Right ventricle myocardium inferior (tissue), 1 donor: ENCODE data around the gene CLCN3. TPM values are rescaled to one million over a fixed set of nuclear protein-coding genes. Genes with fewer than 3 reads are reported as not detected.
"Not testable (repeated sequence)": the region's sequence is repeated elsewhere in the genome, so short reads cannot be mapped to it uniquely, and the experiment has no call there.

Source experiments
- ATAC-seq: fragments of 200-7000 bp; cut with Tn5 transposase; one replicate; pipeline ENCODE4 v1.9.1; 2020; ENCODE audit warnings: mild to moderate bottlenecking, moderate library complexity
- DNase-seq: peaks from one replicate; pipeline ENCODE4 v3.0.0; 2021; ENCODE audit errors: missing footprints
- intact Hi-C: fragments of 100-400 bp; cut with DNase I; formaldehyde crosslinking; loops from one replicate; pipeline ENCODE4 v1.11.0; 2022
- total RNA-seq: library from RNA; stranded (reverse); fragmentation: NEBNext Ultra II Directional; extraction: Animal tissue kit (Norgen Biotek cat#: 25700); gene quantifications from one replicate; pipeline ENCODE4 v1.2.1, GENCODE V29; 2021
- donor health status: DM: no; HTN: yes; CAD: no; lungs with severe emphysema.

Gene CLCN3
- total RNA-seq, 1 donor from 2014 or later, result 58.3 TPM

DNA sequence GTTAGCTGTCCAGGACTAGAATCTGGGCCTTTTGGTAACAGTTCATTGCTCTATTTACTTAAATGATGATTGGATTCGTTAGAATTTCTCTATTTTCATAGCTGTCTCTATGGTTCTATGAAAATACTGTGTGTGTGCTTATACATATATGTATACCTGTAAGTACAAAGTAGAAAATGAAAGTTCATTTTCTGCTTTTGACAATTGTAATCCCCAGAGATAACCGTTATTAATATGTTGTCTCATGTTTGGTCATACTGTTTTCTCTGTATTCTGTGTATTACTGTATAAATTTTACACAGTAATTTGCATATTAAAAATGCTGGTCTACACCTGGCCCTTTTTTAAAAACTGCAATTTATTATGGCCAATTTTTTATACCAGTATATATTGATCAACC, 55.4 kb downstream of the CLCN3 start:
- ATAC-seq (no peak), DNase-seq (no peak)
- intact Hi-C loops, result no loop called here

DNA sequence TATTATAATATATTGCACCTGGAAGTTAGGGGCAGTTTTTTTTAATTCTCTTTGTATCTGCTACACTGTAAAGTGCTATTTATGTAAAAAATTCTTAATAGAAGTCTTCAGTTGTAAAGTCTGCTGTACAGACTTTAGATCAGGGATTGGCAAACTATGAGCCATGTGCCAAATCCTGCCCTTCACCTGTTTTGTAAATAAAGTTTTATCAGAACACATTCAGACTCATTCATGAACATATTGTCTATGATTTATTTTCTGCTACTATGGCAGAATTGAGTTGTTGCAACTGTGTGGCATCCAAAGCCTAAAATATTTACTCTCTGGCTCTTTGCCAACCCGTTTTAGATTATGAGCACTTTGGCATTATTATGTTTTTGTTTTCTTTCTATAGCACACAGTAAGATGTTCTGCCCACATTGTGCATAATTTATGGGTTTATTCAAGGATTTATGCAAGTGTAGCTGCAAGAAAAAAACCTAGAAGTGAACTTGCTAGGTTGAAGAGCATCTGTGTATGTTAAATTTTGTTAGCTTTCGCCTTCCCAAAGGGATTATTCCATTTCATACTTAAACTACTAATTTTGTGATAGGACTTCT, 56.9 kb downstream of the CLCN3 start:
- intact Hi-C loops, result no loop called here
- ATAC-seq (no peak), DNase-seq (no peak)

DNA sequence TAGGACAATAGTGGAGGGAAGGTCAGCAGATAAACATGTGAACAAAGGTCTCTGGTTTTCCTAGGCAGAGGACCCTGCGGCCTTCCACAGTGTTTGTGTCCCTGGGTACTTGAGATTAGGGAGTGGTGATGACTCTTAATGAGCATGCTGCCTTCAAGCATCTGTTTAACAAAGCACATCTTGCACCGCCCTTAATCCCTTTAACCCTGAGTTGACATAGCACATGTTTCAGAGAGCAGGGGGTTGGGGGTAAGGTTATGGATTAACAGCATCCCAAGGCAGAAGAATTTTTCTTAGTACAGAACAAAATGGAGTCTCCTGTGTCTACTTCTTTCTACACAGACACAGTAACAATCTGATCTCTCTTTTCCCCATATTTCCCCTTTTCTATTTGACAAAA, 58.1 kb downstream of the CLCN3 start:
- ATAC-seq, DNase-seq, intact Hi-C loops: not testable (repeated sequence)

- intact Hi-C loops, ATAC-seq, DNase-seq: not testable (repeated sequence)
These were observed 58.7 kb downstream of the CLCN3 start for GRCh38 chr4:169678951-169679591.

- ATAC-seq (no peak), DNase-seq (no peak)
- intact Hi-C loops, result no loop called here
These were observed 62.1 kb downstream of the CLCN3 start for GRCh38 chr4:169682372-169683047.

DNA sequence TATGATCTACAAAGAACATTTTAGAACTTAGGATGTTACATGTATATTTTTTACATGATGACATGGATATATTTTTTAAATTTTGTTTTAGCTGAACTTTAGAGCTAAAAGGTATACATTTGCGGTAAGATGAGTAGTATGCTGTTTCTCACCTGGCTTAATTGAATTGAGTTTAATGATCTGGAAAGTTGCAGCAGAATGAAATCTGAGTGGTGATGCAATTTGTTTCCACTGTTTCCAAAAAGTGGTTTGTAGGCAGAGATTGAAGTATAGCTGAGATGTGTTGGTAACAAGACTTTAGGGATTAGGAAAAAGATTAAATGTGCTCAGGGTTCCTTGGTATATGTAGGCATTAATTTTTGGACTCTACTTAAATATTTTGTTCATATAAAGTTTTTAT, 69.3 kb downstream of the CLCN3 start:
- no peak for ATAC-seq
- intact Hi-C loops, result no loop called here
- DNase-seq, result no peak

- no peak for DNase-seq
- intact Hi-C loops, result no loop called here
- ATAC-seq, result no peak
These were observed 70.4 kb downstream of the CLCN3 start for GRCh38 chr4:169690787-169691186.

DNA sequence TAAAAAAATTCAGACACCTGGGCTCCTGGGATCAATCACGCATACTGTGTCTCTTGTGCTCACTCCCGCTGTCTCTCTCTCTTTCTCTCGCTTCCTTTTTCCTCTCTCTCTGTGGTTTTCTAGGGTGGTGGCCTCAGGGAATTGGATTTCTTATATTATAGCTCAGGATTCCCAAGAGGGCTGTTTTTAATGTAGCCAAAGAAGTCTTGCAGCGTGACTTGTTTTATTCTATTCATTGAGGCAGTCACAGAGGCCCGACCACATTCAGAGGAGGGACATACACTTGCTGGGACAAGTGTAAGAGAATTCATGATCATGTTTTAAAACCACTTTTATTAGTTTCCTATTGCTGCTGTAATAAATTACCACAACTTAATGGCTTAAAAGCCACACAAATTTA, 78.0 kb downstream of the CLCN3 start:
- intact Hi-C loops, result no loop called here
- DNase-seq (no peak), ATAC-seq (no peak)

DNA sequence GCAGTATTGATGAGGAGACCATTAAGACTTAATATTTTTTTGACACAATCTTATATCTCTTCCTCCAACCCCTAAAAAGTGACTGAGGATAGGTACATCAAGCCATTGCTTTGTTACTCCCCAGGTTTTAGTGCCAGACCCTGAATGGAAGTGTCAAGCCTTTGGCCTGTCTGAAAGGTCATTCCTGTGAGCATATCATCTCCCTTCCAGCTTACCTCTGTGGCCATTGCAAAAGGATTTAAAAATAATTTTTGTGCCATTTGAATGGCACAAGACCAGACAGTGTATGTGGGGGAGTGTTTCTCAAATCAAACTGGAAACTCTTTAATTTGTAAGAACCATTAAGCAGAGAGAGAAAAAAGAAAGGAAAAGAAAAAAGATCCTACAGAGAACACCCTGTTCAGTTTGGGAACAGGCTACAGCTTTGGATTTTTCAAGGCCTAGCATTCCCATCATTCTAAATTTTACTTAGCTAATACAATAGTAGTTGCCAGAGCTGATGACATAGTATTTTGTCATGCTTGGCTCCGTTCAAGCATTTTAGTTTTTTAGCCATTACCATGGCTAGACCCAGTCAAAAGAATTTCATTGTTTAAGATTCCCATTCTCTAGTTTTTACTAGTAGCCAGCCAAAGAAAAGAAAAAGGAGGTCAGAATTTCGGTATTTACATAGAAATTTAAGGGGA, 87.7 kb downstream of the CLCN3 start:
- no peak for DNase-seq
- intact Hi-C loops, result no loop called here
- peak; percentile 26 for ATAC-seq

DNA sequence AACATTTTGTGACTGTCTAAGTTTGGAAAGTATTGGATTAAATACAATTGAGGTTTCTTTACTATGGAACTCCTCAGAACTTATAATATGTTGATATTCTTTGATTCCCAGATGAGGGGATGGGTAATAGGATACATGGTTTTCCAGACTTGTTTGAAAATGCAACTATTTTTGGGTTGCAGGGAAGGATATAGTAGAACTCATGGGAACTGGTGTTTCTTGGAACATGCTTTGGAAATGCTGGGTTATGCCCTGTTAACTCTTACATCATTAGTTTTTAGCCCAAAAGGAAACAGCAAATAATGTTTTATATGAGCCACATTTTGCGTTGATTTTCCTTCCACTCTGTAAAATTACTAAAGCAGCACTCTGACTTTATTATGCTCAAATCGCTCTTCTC, 95.4 kb downstream of the CLCN3 start:
- intact Hi-C loops, result no loop called here
- ATAC-seq (no peak), DNase-seq (no peak)

DNA sequence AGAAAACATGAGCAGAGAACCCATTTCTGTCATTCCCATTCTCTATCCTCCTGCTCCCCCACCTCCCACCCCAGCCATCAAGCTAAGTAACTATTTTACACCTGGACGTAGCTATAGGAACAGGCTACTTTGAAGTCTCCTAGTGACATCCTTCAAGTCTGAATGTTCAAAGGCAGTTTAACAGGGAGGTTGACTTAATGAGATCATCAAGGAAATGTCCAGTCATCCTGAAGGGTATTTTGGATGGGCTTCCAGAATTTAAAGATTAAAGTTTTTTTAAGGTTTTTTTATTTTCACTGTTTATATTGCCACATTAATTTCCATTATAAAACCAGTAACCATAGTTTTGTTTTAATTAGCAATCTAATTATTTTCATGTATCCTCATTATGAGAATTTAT, 96.3 kb downstream of the CLCN3 start:
- intact Hi-C loops, result no loop called here
- no peak for DNase-seq
- ATAC-seq, result no peak

DNA sequence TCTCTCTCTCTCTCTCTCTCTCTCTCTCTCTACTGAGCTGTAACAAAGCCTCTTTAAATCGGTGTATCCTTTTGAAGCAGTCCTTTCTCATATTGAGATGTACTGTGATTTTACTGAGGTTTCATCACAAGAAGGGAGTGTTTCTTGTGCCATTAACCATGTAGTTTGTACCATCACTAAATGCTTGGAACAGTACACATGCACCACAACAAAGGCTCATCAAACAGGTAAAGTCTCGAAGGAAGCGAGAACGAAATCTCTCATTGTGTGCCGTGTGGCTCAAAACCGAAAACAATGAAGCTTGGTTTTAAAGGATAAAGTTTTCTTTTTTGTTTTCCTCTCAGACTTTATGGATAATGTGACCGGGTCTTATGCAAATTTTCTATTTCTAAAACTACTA, 100.2 kb downstream of the CLCN3 start:
- ATAC-seq, result no peak
- intact Hi-C loops, result no loop called here
- DNase-seq, result no peak

DNA sequence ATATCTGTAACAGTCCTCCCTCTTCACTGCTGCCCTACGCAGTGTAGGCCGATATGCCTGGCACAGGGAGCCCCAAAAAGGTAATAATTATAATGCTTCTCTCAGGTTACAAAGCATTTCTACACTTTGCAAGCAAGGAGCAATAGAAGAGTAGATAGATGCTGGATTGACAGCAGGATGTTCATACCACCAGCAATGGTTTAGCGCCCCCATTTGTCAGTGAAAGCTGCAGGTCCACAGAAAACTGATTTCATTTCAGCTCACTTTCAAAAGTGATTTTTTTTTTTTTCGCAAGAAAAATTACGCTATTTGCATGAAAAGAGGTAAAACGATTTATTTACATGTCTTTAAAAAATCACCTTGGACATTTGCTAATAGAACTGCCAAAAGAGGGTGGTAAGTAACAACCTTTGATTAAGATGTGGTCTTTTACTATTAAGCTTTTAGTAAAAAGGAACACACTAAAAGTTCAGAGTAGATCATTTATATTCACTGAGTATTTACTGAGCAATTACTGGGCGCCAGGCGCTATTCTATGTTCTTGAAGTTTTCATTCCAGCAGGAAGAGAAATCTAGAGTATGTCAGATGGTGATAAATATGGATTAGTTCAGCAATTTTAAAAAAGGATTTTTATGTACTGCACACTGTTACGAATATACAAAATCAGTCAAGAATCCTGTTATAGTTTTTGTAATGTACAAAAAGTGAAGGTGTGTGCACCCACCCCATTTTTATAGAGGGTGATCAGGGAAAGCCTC, 103.0 kb downstream of the CLCN3 start:
- intact Hi-C loops, result no loop called here
- DNase-seq (no peak), ATAC-seq (no peak)

DNA sequence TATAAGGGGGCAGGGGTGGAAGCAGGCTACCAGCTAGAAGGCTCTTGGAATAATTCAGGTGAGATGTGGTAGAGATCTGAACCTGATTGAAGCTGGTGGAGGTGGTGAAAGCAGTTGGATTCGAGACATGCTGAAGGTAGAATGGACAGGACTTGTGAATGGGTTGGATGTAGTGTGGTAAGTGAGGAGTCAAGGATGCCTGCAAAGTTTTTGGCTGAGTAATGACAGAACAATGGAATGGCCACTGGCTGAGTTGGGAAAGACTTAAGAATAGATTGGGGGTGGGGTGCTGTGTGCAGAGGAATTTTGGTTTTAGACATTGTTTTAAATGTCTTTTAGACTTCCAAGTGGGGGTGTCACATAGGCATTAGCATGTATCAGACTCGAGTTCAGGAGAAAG, 103.9 kb downstream of the CLCN3 start:
- ATAC-seq (no peak), DNase-seq (no peak)
- intact Hi-C loops, result no loop called here

GRCh38 chr4:169727616-169728015, 107.2 kb downstream of the CLCN3 start:
- ATAC-seq (no peak), DNase-seq (no peak)
- intact Hi-C loops, result no loop called here

DNA sequence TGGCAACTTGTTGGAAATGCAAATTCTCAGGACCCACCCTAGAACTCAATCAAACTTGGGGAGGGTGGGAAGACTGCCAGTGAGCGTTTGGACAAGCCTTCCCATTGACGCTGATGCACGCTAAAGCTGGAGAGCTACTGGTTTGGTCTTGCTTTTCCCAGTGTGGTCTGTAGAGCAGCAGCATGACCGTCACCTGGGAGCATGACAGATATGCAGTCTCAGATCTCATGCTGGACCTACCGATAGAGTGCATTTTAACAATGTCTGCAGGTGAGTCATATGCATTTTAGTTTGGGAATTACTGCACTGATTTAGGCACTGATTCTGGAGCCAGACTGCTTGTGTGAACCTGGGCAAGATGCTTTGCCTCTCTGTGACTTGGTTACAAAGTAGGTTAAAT, 110.2 kb downstream of the CLCN3 start:
- intact Hi-C loops, result no loop called here
- no peak for ATAC-seq
- no peak for DNase-seq

DNA sequence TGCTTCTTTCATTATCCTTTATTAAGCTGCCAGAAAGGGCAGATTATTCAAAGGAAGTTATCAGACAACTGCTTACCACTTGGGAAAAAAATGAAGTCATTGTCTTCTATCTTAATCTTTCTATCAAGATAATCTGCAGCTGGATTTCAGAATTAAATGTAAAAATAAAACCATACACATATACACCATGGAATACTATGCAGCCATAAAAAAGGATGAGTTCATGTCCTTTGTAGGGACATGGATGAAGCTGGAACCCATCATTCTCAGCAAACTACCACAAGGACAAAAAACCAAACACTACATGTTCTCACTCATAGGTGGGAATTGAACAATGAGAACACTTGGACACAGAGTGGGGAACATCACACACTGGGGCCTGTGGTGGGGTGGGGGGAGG, 118.2 kb downstream of the CLCN3 start:
- DNase-seq, ATAC-seq, intact Hi-C loops: not testable (repeated sequence)

DNA sequence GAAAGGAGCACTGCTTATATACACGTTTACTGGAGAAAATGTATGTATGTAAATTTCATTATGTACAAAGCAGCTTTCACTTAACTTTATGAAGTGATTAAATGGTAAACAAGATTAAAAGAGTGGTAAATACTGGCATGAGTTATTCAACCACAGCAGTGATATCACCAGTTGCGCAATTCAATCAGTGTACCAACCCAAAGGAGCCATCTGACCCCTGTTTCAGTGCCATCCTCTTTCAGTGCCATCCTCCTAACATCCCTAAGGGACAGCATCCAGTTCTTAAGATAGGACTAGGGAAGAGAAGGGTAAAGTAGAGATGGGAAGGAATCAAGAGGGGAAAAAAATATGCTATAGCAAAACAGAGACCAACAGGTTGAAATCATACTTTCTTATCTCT, 121.2 kb downstream of the CLCN3 start:
- intact Hi-C loops, result no loop called here
- DNase-seq, result no peak
- ATAC-seq, result no peak

- no peak for DNase-seq
- intact Hi-C loops, result no loop called here
- ATAC-seq, result no peak
These were observed 124.2 kb downstream of the CLCN3 start for GRCh38 chr4:169744601-169745000.
